HepG2 (cell line): ENCODE results near the gene CPT1B. TPM values are rescaled to one million over a fixed set of nuclear protein-coding genes. Genes with fewer than 3 reads are reported as not detected.
A peak's percentile ranks its signal among the peaks of the same experiment; 100 is the strongest.

Experiments used
- DBP ChIP-seq: sonication (generic); formaldehyde crosslinking; IDR thresholded peaks from 2 replicates; pipeline ENCODE4 v1.4.0; 2020; ENCODE audit warnings: missing genetic modification reagents; ENCODE audit errors: not compliant biosample characterization
- E2F1 ChIP-seq: sonication (generic); formaldehyde crosslinking; IDR thresholded peaks from 2 replicates; pipeline ENCODE4 v1.5.0; 2020; ENCODE audit warnings: missing genetic modification reagents
- JUND ChIP-seq: sonication (generic); formaldehyde crosslinking; IDR thresholded peaks from 2 replicates; pipeline ENCODE4 v1.8.0; 2022; ENCODE audit warnings: mild to moderate bottlenecking, missing genetic modification reagents
- KLF9 ChIP-seq: IDR thresholded peaks from 2 replicates; pipeline ENCODE4 v1.6.1; 2016; ENCODE audit warnings: low read depth
- RBAK ChIP-seq: sonication (generic); formaldehyde crosslinking; IDR thresholded peaks from 2 replicates; pipeline ENCODE4 v1.5.1; 2020; ENCODE audit warnings: mild to moderate bottlenecking, missing genetic modification reagents
- SOX13 ChIP-seq, 3 experiments: fragments of 450-650 bp in 1 of 3; sonication (generic) in 1 of 3; formaldehyde crosslinking in 1 of 3; IDR thresholded peaks in 2 of 3; conservative IDR thresholded peaks in 1 of 3; 2 replicates each; pipeline versions ENCODE4 v1.5.0 to v1.6.1; 2016 to 2020; ENCODE audit warnings: antibody characterized with exemption in 1 of 3, mild to moderate bottlenecking in 1 of 3, missing compliant biosample characterization in 1 of 3, missing genetic modification reagents in 1 of 3, moderate library complexity in 1 of 3
- SP1 ChIP-seq, 2 experiments: fragments of 450-650 bp in 1 of 2; sonication (generic) in 1 of 2; formaldehyde crosslinking in 1 of 2; IDR thresholded peaks; 2 replicates each; pipeline versions ENCODE4 v1.4.0 to v1.6.1; 2016 to 2020; ENCODE audit warnings: missing genetic modification reagents in 1 of 2
- TEAD3 ChIP-seq: optimal IDR thresholded peaks from 2 replicates; pipeline ENCODE3; 2016; ENCODE audit warnings: borderline replicate concordance
- TFE3 ChIP-seq: IDR thresholded peaks from 2 replicates; pipeline ENCODE4 v1.6.1; 2016
- THYN1 ChIP-seq: sonication (generic); formaldehyde crosslinking; IDR thresholded peaks from 2 replicates; pipeline ENCODE4 v1.8.1; 2023; ENCODE audit warnings: low read depth, mild to moderate bottlenecking, moderate library complexity, missing genetic modification reagents, borderline replicate concordance
- ZNF20 ChIP-seq: sonication (generic); formaldehyde crosslinking; IDR thresholded peaks from 2 replicates; pipeline ENCODE4 v1.4.0; 2020; ENCODE audit warnings: mild to moderate bottlenecking, moderate library complexity, missing genetic modification reagents
- ZNF335 ChIP-seq: sonication (generic); formaldehyde crosslinking; IDR thresholded peaks from 2 replicates; pipeline ENCODE4 v1.4.0; 2020; ENCODE audit warnings: missing genetic modification reagents
- ZNF432 ChIP-seq: sonication (generic); formaldehyde crosslinking; IDR thresholded peaks from 2 replicates; pipeline ENCODE4 v1.5.0; 2020; ENCODE audit warnings: missing genetic modification reagents, mild to moderate bottlenecking, borderline replicate concordance
- ZNF563 ChIP-seq: sonication (generic); formaldehyde crosslinking; IDR thresholded peaks from 2 replicates; pipeline ENCODE4 v1.8.0; 2022; ENCODE audit warnings: mild to moderate bottlenecking, moderate library complexity, missing genetic modification reagents
- ZNF598 ChIP-seq: sonication (generic); formaldehyde crosslinking; IDR thresholded peaks from 2 replicates; pipeline ENCODE4 v1.5.1; 2020; ENCODE audit warnings: mild to moderate bottlenecking, missing genetic modification reagents, borderline replicate concordance
- ZNF790 ChIP-seq: sonication (generic); formaldehyde crosslinking; IDR thresholded peaks from 2 replicates; pipeline ENCODE4 v1.8.0; 2022; ENCODE audit warnings: missing genetic modification reagents, mild to moderate bottlenecking, borderline replicate concordance
- ZNF816 ChIP-seq: sonication (generic); formaldehyde crosslinking; IDR thresholded peaks from 2 replicates; pipeline ENCODE4 v1.8.0; 2022; ENCODE audit warnings: missing genetic modification reagents, mild to moderate bottlenecking, borderline replicate concordance
- ZNF883 ChIP-seq: sonication (generic); formaldehyde crosslinking; IDR thresholded peaks from 2 replicates; pipeline ENCODE4 v1.5.1; 2020; ENCODE audit warnings: mild to moderate bottlenecking, missing genetic modification reagents; ENCODE audit errors: not compliant biosample characterization
- ZSCAN12 ChIP-seq: sonication (generic); formaldehyde crosslinking; IDR thresholded peaks from 2 replicates; pipeline ENCODE4 v1.9.0; 2021; ENCODE audit warnings: mild to moderate bottlenecking, missing genetic modification reagents
- polyA plus RNA-seq, 8 experiments: library from polyadenylated mRNA; depleted of rRNA in 3 of 8; stranded (reverse) in 7 of 8; unstranded in 1 of 8; fragments of >200 nt; fragmentation: Illumina TruSeq in 4 of 8; extraction: Trizol in 4 of 8; gene quantifications; 2 replicates each; pipeline versions ENCODE4 v1.2.1 to v1.2.3, GENCODE V29; 2011 to 2016; ENCODE audit warnings: low read depth in 4 of 8, missing spikeins in 1 of 8, mixed read lengths in 1 of 8; ENCODE audit not compliant: insufficient read depth in 1 of 8
- total RNA-seq, 5 experiments: library from RNA; depleted of rRNA; stranded (reverse); fragments of >200 nt; fragmentation: Illumina TruSeq; extraction: Trizol; gene quantifications; 2 replicates each; pipeline ENCODE4 v1.2.3, GENCODE V29; 2016; ENCODE audit warnings: low read depth in 1 of 5
- TF ChIP-seq, protein P1 (sequence below): sonication (generic); formaldehyde crosslinking; IDR thresholded peaks from 2 replicates; pipeline ENCODE4 v1.4.0; 2020; ENCODE audit warnings: mild to moderate bottlenecking, missing genetic modification reagents
- TF ChIP-seq, protein P2 (sequence below): sonication (generic); formaldehyde crosslinking; IDR thresholded peaks from 2 replicates; pipeline ENCODE4 v1.5.1; 2020; ENCODE audit warnings: mild to moderate bottlenecking, missing genetic modification reagents, moderate library complexity
- TF ChIP-seq, protein P3 (sequence below): conservative IDR thresholded peaks from 2 replicates; pipeline ENCODE4 v1.6.1; 2018; ENCODE audit warnings: missing genetic modification reagents

The CPT1B gene
- total and polyA plus RNA-seq, 2 of the 13 experiments (the other 11 are each of a cell fraction or from before 2014, with no cell fraction given) = 9.2 to 19.5 TPM

DNA sequence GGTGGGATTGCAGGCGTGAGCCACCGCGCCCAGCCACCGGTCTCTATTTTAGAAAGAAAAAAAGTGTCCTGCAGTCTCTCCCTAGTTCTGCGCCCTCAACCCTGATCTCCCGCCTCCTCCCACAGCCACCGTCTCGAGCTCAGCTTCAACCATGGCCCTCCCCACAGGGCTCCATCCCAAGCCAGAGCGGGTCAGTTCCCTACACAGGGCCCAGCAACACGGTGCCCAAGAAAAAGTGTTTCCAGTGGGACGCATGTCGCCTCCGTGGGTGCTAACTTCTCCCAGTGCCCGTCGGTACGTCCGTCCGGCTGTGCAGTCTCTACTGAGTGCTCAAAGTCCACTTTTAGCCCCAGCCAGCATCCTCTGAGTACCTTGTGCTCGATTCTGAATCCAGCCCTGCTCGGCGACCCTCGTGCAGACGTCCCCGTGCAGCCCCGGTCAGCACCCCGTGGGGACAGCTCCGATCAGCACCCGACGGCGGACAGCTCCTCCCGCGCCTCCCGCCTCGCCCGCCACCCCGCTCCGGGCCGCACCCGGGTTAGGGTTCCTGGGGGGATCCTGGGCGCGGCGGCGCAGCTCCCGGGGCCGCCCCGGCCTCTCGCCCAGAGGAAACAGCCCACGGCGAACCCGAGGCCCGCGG lies 21.7 kb upstream of the CPT1B start (continued):
- TF ChIP-seq ZNF598 (CRISPR knock-in tag) (peak; percentile 88), E2F1 (CRISPR knock-in tag) (peak; percentile 88), ZNF883 (CRISPR knock-in tag) (peak; percentile 99), SOX13 (IDR thresholded peaks at IDR 0.05) (no peak), SOX13 (CRISPR knock-in tag; conservative IDR thresholded peaks at IDR 0.05 in 1 of 2, IDR thresholded peaks at IDR 0.05 in 1 of 2) (peak in 1 of 2 experiments; percentile 81; a peak in 2 of 4 replicates), TEAD3 (CRISPR knock-in tag) (peak; percentile 80), ZNF432 (peak; percentile 78; the same call in 1 of the 2 replicates), ZNF335 (peak; percentile 90), ZNF563 (peak; percentile 99), SP1 (IDR thresholded peaks at IDR 0.05) (no peak), SP1 (CRISPR knock-in tag; IDR thresholded peaks at IDR 0.05) (peak; percentile 74), ZSCAN12 (peak; percentile 100), ZNF20 (0 out of 2 replicates have a peak, but pooled peaks have one; percentile 89), THYN1 (CRISPR knock-in tag) (no peak), TFE3 (peak; percentile 97), JUND (peak; percentile 56; the same call in 1 of the 2 replicates), KLF9 (CRISPR knock-in tag) (peak; percentile 79; the same call in 1 of the 2 replicates), DBP (CRISPR knock-in tag) (peak; percentile 99), RBAK (CRISPR knock-in tag) (peak; percentile 85), ZNF816 (CRISPR knock-in tag) (peak; percentile 93), ZNF790 (CRISPR knock-in tag) (peak; percentile 99; the same call in 1 of the 2 replicates)
- TF ChIP-seq, protein P1, sequence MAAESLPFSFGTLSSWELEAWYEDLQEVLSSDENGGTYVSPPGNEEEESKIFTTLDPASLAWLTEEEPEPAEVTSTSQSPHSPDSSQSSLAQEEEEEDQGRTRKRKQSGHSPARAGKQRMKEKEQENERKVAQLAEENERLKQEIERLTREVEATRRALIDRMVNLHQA = peak; percentile 84; the same call in 1 of the 2 replicates
- TF ChIP-seq, protein P2, sequence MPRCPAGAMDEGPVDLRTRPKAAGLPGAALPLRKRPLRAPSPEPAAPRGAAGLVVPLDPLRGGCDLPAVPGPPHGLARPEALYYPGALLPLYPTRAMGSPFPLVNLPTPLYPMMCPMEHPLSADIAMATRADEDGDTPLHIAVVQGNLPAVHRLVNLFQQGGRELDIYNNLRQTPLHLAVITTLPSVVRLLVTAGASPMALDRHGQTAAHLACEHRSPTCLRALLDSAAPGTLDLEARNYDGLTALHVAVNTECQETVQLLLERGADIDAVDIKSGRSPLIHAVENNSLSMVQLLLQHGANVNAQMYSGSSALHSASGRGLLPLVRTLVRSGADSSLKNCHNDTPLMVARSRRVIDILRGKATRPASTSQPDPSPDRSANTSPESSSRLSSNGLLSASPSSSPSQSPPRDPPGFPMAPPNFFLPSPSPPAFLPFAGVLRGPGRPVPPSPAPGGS (CRISPR knock-in tag) = peak; percentile 99
- TF ChIP-seq, protein P3, sequence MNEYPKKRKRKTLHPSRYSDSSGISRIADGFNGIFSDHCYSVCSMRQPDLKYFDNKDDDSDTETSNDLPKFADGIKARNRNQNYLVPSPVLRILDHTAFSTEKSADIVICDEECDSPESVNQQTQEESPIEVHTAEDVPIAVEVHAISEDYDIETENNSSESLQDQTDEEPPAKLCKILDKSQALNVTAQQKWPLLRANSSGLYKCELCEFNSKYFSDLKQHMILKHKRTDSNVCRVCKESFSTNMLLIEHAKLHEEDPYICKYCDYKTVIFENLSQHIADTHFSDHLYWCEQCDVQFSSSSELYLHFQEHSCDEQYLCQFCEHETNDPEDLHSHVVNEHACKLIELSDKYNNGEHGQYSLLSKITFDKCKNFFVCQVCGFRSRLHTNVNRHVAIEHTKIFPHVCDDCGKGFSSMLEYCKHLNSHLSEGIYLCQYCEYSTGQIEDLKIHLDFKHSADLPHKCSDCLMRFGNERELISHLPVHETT (CRISPR knock-in tag) = peak; percentile 97
